Effector CD4-positive, alpha-beta T cell (primary cell): ENCODE results near the gene RRH. TPM values are rescaled to one million over a fixed set of nuclear protein-coding genes. Genes with fewer than 3 reads are reported as not detected.
"Not testable (repeated sequence)": the region's sequence is repeated elsewhere in the genome, so short reads cannot be mapped to it uniquely, and the experiment has no call there.

Experiments
- DNase-seq: peaks from one replicate; pipeline ENCODE4 v3.0.0-alpha.2; 2020
- total RNA-seq: gene quantifications from one replicate; lab custom pipeline; 2026; lab: John Stamatoyannopoulos, UW

RRH gene, protein sequence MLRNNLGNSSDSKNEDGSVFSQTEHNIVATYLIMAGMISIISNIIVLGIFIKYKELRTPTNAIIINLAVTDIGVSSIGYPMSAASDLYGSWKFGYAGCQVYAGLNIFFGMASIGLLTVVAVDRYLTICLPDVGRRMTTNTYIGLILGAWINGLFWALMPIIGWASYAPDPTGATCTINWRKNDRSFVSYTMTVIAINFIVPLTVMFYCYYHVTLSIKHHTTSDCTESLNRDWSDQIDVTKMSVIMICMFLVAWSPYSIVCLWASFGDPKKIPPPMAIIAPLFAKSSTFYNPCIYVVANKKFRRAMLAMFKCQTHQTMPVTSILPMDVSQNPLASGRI
- total RNA-seq, result not detected

DNA sequence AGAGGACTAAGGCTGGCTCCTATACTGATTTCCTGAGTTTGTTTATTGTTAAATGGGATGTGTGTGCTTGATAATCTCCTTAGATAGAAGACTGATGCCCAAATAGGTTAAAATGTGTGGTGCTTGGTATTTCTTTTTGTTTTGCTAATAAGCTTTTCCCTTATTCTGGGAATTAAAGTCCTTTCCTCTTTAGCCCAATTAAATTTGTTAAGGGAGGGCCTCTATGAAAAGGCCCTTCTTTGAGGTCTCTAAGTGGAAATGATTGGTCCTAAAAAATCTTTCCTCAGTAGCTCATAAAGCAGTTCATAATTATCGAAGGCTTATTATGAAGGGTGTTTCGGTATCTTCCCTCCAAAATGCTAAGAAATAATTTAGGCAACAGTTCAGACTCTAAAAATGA lies at the start of gene RRH:
Gene RRH (plus strand): TSS at position 301 of the 400 bp plus-strand sequence. CDS start 56 bp downstream, at position 357.
- DNase-seq, result no peak

DNA sequence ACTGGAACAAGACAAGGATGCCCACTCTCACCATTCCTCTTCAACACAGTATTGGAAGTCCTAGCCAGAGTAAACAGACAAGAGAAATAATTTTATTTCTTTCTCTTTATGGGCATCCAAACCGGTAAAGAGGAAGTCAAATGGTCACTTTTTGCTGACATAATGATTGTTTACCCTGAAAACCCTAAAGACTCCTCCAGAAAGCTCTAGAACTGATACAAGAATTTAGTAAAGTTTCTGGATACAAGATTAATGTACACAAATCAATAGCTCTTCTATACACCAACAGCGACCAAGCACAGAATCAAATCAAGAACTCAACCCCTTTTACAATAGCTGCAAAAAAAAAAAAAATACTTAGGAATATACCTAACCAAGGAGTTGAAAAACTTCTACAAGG lies 45.7 kb upstream of the RRH start:
- DNase-seq, result not testable (repeated sequence)

DNA sequence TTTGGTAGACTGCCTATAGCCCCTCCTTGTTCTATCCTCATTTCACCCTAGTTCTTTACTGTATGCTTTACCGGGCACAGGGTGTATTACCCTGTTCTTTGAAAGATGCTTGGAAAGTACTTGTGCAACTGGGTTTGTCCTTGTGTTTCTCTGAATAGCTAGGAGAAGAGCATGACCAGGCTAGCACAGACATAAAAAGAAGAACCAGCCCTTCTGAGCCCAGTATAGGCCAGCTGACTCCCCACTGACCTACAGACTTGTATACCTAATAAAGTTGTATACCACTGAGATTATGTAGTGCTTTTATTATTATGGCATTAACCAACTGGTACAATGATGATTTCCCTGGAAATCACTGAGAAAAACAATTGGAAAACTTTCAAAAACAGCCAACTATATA lies 40.9 kb upstream of the RRH start:
- DNase-seq, result no peak

DNA sequence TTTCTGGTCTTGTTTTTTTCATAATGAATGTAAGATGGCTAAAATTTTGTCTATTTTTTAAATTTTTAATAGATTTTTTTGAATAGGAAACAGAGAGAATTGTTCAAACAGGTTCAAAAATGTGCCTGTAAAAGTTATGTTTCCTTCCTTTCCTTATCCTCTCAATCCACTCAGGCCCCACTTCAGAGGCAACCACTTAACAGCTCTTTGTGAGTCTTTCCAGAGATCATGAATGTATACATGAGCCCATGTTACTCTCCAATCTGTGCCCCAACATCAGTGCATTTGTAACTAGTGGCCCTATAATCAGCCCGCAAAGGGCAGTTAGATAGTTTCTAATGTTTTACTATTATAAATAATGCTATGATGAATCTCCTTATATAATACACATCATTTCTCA lies 40.0 kb upstream of the RRH start:
- no peak for DNase-seq

DNA sequence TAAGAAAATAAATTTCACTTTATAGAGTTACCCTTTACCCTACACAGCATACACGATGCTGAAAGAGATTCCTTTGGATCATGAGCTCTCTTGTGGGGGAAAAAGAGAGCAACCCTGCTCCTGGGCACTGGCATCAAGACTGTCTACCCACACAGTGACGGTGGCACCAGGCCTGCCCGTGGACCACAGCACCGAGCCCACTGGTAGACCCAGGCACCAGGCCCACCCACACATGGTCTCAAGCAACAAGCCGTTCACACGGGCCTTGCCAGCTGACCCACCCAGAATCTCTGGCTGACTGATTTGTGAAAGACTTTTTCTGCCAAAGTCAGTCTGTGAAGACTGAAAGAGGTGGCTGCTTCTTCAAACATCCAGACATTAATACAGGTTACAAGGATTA lies 32.7 kb upstream of the RRH start:
- DNase-seq, result no peak

DNA sequence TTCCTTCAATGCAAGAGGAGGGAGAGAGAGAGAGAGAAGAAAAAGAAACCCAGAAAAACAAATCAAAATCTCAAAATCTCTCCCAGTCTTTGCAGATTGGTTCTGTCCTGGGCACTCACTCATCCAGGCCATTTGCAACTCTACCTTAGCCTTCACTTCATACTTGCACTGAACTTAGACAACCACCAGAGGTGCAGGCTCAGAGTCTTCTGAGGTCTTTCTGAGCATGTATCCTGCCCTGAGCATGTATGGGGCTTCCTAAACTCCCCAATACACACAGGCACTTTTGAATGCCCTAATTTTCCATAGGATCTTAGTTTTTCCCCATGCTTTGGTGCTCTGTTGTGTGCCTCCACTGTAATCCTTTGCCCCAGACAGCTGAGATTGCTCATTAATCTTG lies 28.9 kb upstream of the RRH start:
- DNase-seq, result no peak

DNA sequence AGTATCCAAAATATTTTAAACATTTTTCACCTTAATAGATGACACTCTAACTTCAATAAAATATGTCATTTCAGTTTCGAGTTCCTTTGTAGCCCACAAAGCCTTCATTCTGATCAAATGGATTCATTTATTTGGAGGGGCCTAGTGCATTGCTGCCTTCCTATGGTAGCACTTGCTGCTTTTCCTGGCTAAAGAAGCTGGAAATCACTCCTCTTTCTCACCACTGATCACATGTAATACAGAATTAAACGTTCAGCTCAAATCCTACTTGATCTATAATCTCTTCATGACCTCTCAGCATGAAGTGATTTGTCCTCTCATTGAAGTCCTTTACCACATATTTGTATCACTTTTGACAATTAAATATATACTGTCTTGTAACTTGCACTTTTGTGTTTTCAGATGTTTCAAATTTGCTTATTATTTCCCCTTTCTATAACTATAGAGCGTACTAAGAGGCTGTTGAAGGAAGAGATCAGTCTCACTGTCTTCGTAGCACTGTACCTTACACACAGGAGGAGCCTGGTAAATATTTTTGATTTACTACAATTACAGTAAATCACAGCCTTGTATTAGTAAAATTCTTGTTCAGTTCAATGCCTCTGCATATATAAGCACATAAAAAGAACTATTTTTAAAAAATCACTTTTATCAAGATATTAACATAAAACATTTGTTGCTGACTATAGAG lies 26.5 kb upstream of the RRH start:
- DNase-seq, result no peak

DNA sequence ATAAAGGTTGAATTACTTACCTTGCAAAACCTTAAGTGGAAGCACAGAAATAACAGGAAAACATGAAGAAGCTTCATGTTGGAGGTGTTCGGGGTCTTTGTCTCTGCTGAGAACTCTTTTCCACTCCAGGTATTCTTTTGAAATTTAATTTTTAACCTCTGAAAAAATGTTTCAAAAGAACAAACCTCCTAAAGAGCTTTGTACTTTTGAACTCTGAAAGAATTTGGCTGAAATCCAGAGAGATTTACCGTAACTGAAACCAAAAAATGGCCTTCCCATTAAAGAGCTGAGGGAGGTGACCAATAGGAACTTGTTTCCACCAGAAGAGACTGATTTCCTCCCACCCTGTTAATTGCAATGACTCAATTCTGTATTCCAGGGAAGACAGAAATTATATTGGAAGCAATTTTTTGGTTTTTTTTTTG lies 25.9 kb upstream of the RRH start, which contains the start of gene CFI:
Gene CFI (minus strand): TSS at position 105 of the 425 bp plus-strand sequence. CDS start 28 bp downstream, at position 77.
- DNase-seq, result no peak

DNA sequence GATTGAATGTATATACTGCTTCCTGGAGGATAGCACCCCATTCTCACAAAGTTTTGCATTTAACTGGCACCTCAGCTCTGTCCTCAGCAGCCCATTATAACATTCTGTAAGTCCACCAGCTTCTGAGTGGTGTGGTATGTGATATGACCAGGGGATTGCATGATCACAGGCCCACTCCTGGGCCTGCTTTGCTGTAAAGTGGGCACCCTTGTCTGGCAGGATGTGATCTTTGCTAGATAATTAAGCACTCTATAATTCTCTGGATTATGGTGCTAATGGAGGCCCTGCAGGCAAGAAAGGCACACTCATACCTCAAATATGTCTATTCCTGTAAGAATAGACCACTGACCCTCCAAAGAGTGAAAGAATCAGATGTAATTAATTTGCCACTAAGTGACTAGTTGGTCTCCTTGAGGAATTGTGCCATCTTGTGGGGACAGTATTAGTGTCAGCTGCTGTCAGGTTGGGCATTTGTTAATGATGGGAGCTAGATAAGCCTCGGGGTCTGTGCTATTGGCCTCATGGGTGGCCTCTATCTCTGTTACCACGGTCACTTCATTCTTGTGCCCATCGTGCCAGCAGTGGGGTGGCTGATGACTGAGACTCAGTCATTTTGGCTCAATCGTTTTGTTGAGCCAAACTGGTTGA lies 23.7 kb upstream of the RRH start:
- DNase-seq, result no peak

DNA sequence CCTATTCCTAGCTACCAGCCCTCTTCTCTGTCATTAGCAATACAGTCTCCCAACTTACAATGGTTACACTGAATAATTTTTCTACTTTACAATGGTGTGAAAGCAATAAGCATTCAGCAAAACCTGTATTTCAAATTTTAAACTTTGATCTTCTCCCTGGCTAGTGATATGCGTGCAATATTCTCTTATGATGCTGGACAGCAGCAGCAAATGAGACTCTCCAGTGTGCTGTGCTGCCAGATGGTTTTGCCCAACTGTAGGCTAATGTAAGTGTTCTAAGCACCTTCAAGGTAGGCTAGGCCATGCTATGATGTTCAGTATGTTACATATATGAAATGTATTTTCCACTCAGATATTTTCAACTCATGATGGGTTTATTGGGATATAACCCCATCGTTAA lies 18.1 kb upstream of the RRH start:
- no peak for DNase-seq

DNA sequence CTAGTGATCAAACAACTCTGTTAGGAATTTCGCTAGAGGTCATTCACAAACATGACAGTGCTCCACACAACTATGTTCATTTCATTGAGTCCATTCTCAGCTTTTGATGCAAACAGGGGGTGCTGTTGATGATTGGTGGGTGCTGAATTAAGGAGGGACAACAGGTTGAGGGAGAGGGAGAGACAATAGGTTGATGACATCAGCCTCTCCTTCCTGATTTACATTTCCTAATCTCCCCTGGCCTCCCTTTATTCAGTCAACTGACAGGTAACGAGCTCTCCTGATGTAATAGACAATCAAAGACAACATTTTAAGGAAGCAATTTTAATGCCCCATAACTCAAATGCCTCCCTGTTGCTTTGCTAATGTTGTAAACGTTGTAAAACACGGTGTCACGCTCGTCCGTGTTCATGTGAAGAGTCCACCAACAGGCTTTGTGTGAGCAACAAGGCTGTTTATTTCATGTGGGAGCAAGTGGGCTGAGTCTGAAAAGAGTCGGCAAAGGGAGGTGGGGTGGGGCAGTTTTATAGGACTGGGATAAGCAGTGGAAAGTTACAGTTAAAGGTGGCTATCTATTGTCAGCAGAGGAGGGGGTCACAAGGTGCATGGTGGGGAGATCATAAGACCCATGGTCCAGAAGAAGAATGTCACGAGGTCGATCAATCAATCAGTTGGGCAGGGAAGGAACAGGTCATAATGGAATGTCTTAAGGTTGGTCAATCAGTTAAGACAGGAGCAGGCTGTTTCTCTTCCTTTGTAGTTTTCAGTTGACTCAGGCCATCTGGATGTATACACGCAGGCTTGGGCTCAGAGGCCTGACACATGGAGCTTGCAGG lies 17.0 kb upstream of the RRH start:
- no peak for DNase-seq

DNA sequence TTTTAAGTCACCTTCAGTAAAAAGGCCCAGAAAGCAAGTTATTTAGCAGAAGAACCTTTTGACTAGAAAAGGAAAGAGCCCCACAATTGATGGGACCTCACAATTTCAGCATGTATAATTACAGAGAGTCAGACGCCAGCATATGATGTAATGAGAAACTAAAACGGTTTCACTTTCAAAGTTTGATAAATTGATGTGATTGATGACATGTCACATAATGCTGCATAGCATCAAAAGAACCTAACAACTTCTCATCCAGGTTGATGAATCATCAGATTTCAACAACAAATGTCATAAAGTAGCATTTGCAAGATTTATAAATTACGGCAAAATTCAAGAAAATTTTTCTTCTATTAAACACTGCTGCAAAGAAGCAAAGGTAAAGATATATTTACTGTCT lies 16.1 kb upstream of the RRH start:
- no peak for DNase-seq

DNA sequence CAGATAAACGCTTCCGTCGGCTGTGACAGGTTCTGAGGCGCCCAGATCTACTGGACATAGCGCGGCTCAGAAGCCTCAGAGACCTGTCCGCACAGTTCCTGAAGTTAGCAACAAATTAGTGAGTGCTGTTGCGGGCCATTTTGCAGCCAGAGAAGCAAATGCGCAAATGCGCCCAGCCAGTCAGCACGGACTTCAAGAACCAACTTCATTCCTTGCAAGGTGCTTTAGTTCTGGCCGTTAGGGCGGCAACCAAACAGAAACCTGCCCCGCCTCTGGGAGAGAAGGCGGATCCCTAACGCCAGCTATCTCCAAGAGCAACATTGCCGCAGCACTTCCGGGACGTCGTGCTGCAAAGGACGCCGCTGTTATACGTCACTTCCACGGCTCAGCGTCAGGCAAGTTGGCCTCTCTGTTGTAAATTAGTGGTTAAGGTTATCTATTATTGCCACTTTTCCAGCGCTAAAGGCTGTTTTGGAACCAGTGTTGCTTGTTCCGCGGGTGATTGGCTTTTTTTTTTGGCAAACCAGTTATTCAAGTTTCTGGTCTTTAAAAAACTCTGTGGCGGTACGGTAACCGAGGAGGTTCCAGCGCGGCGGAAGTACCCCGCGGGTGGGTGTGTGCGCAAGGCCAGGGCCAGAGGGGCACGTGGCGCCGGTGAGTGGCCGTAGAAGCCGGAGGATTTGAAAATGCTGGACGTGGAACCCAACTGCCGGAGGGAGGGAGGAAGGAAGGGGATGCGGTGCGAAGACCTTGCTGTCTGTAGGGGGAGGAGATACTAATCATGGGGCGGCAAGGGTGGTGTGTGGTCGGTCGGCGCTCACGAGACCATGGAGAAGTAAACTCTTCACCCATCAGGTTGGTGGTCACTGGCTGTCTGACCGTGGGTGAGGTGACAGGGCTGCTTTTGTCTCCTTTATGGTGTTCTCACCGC lies 12.4 kb upstream of the RRH start, which contains the start of gene GAR1:
Gene GAR1 (plus strand): TSS at position 612 of the 931 bp plus-strand sequence. CDS start 403 bp downstream, outside the sequence.
- DNase-seq, result peak; percentile 81

DNA sequence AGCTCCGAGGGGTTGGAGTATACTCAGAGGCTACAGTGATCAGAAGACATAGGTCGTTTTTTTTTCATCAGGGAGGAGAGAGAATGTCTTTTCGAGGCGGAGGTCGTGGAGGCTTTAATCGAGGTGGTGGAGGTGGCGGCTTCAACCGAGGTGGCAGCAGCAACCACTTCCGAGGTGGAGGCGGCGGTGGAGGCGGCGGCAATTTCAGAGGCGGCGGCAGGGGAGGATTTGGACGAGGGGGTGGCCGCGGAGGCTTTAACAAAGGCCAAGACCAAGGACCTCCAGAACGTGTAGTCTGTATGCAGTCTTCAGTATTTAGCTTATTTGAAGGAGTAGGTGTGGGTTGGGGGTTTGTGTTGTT lies 11.7 kb upstream of the RRH start:
- DNase-seq, result peak; percentile 13

DNA sequence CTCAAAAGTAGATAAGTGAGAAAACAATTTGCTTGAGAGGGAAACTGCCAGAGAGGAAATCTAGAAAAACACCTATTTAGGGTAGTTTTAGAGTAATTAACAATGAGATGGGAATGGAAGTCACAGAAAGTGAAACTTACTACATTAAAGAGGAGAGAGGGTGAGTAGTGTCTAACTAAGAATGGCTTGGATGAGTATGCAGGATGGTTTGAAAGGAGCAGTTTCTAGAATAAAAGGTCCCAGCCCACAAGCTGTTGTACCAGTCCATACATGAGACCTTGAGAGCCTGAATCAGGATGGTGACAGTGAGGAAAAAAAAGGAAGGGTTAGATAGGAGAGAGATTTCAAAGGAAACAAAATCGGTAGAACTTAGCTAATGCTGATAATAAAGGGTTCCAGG lies 10.9 kb upstream of the RRH start:
- DNase-seq, result no peak

DNA sequence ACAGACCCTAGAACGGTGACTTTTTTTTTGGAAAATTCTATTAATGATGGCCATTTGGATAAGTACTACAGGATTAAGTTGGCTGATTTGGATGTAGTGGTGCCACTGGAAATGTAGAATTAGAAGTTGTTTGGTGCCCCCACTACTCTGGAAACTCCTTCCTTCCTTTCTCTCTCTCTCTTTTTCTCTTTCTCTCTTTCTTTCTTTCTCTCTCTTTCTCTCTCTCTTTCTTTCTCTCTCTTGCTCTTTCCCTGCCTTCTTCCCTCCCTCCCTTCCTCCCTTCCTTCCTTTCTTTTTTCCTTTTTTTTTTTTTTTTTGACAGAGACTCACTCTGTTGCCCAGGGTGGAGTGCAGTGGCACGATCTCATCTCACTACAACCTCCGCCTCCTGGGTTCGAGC lies 9.5 kb upstream of the RRH start:
- no peak for DNase-seq

DNA sequence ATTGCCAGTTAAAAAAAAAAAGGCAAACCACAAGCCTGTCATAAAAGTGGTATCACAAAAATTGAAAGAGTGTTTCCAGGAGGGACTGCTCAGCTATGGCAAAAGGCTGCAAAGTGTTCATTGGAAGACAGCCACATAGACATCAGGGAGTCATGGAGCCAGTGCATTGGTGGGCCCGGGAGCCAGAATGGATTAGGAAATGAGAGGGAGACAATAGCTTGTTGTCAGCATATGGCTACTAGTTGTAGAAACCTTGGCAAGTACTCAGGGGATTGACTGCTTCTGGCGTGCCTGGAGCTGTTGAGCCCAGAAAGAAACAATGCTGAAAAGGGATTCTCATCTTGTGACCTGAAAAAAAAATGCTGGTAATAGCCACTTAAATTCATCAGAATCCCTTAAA lies 7.2 kb upstream of the RRH start:
- no peak for DNase-seq

DNA sequence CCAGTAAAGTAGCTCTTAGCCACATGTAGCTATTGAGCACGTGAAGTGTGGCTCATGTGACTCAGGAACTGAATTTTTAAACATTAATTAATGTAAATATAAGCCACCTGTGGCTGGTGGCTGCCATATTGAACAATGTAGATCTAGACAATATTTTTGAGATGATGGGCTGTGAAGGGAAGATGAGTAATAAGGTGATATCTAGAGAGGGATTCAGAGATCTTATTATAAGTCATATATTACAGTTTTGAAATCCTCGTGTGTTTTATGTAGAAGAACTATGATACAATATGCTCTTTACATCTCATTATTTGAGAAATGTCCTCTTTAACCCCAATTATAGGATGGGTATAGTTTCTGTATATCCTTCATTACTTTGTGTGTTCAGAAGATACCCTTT lies 6.6 kb upstream of the RRH start:
- DNase-seq, result no peak

DNA sequence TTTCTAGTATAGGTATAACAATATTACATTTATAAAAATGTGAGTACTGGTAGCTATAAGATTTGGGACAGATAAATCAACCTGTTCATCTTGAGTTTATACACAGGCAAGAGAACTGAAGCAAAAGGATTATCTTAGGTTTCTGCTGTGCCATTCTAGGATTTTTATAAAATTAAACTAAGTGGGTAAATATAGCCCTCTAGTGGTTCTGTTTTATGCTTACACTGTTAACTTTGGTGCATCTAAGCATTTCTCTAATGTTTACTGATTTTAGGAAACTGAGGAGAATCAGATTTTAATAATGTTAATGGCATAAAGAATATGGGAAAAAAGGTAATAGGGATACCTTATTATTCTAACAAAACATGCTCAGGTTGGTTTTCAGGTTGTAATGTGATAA lies 1.1 kb upstream of the RRH start:
- no peak for DNase-seq

DNA sequence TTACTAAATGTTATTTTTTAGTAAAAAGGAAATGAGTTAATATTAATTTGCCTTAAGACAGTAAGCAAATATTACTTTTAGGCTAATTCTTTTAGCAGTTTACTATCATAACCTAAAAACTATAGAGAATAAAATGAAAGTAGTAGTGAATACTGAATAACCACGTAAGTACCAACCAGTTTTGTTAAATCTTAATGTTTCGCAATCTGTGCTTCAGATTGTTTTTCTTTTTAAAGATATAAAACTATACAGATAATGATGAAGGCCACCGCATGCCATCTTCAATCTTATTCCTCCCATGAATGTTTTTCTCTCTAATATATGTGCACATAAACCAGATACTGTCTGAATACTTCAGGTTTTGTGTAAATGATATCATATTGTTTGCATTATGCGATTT lies 6.0 kb downstream of the RRH start:
- no peak for DNase-seq

DNA sequence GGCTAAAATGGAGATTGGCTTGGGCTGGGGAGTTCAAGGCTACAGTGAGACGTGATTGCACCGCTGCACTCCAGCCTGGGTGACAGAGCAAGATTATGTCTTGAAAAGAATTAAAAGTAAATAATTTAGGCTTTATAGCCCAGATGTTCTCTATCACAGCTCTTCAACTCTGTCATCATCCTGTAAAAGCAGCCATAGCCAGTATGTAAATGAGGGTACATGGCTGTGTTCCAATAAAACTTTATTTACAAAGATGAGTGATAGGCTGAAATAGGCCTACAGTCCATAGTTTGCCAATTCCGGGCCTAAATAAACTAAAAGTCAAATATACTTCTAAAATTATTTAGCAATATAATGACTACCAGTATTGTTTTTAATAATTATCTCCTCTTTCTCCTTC lies 9.2 kb downstream of the RRH start:
- no peak for DNase-seq
